GM19351 (cell line): ENCODE measurements around the gene SEC61A1.

ENCODE experiments used
- ATAC-seq: cut with Tn5 transposase; IDR thresholded peaks from one replicate; pipeline ENCODE4 v1.9.1; 2021; ENCODE audit warnings: mild to moderate bottlenecking, moderate library complexity; ENCODE audit not compliant: unreplicated experiment

SEC61A1 gene

DNA sequence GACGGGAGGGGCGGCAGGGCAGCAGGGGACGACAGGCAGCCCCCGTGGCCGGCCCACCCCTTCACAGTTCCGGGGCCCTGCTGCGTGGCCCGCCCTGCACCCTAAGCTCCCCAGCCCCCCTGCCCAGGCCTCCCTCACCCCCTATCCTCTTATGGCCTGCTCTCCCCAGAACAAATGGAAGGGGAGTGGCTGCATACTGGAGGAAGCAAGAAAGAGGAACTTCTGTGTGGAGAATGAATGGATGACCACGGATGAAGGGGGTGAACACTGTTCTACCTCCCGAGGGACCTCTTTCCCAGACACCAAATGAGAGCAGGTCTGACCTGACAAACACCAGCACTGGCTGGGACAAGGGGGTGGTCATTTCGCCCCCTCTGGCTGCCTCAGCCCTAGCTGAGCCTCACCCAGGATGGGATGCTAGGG, 25.0 kb downstream of the SEC61A1 start:
- no peak for ATAC-seq

GRCh38 chr3:128077665-128078064, 25.4 kb downstream of the SEC61A1 start:
- no peak for ATAC-seq

- no peak for ATAC-seq
Observed at GRCh38 chr3:128078322-128078721, 26.1 kb downstream of the SEC61A1 start.

GRCh38 chr3:128078875-128079274, 26.6 kb downstream of the SEC61A1 start:
- ATAC-seq: no peak

GRCh38 chr3:128079823-128080222, 27.6 kb downstream of the SEC61A1 start:
- ATAC-seq: no peak

GRCh38 chr3:128080323-128081080, 28.3 kb downstream of the SEC61A1 start:
- no peak for ATAC-seq

DNA sequence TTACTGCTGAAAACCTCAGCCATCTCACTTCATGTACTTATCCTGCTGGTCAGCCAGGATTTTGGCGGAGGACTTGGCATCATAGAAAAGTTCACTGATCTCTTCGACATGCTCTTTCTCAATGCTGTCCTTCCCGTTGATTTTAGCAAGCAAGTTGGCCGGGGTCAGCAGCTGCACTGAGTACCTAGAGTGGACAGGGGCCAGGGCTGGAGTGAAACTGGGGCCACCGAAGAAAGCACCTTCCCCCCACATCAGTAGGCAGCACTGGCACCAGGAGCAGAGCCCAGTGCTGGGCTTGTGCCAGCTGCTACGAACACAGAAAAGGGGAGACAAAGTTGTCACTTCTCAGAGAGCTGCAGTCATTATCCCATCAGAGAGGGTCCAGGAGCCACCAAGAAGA, 29.0 kb downstream of the SEC61A1 start:
- ATAC-seq: no peak

- no peak for ATAC-seq
Observed at GRCh38 chr3:128081846-128082245, 29.6 kb downstream of the SEC61A1 start.

- no peak for ATAC-seq
Observed at GRCh38 chr3:128082546-128082945, 30.3 kb downstream of the SEC61A1 start.

DNA sequence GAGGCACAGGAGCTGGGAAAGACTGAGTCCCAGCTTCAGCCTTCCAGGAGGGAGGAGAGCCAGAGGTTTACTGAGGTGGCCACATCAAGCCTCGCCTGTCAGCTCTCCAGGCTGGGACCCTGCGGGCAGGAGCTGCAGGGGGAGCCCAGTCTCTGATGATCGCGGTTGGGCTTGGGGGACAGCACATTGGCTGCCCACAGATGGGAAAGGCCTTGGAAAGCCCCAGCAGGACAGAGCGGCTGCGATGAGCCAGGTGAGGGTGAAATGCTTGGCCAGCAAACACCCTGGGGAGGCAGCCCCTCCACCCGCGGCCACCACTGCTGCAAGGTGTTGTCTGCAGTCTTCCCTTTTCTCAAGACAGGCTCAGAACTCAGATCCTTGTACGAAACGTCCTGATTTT, 31.2 kb downstream of the SEC61A1 start:
- no peak for ATAC-seq

- no peak for ATAC-seq
Observed at GRCh38 chr3:128083980-128084674, 31.9 kb downstream of the SEC61A1 start.

DNA sequence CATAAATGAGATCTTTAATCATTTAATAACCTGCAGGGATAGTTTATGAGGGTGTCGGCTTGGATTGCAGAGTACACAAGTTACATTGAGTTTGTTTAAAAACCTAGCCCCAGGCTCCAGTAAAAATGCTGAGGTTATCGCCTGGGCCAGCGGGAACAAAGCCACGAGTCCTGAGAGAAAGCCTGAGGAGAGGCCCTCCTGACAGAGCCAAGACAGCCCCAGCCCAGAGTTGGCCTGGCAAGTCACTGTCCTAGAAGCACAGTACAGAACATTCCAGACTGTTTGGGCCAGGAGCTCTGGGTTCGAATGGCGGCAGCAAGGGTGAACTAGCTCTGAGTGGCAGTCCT, 32.4 kb downstream of the SEC61A1 start:
- ATAC-seq: no peak

- ATAC-seq: no peak
Observed at GRCh38 chr3:128089135-128089534, 36.9 kb downstream of the SEC61A1 start.

- no peak for ATAC-seq
Observed at GRCh38 chr3:128091586-128091985, 39.3 kb downstream of the SEC61A1 start.

DNA sequence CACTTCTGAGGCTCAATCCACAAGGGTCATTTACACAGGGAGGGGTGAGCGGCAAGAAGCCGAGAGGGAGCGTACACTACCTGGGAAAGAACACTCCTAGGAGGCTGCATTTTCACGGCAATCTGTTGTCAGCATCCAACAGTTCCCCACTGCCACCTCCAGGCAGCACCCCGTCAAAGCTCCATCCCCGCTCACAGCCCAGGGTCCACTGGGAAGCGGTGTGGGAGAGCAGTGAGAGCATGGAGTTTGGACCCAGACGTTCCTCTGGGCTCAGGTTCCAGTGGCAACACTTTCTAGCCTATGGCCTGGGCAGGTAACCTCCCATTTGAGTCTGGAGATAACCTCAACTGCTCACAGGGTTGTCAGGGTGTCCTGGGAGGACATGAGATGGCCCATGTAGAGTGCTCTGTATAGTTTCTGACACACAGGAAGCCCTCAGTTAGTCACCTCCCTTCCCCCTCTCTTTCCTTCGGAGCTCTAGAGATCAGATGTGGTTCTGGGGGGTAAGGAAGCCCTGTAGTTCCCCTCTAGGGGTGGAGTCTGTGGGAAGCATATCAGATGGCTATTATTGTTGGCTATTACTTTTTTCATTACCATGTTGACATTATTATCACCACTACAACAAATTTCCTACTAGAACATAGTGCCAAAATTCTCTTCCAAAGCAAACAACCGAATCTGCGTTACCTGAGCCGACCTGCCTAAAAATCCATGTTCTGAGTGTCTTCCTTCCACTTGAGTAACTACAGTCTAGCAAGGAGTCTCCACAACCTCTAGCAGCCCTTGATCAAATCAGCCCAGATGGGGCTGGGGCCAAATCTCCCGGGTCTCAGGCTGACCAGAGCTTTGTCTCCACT, 42.3 kb downstream of the SEC61A1 start:
- ATAC-seq: no peak

GRCh38 chr3:128095222-128095703, 43.0 kb downstream of the SEC61A1 start:
- peak; percentile 76 for ATAC-seq

DNA sequence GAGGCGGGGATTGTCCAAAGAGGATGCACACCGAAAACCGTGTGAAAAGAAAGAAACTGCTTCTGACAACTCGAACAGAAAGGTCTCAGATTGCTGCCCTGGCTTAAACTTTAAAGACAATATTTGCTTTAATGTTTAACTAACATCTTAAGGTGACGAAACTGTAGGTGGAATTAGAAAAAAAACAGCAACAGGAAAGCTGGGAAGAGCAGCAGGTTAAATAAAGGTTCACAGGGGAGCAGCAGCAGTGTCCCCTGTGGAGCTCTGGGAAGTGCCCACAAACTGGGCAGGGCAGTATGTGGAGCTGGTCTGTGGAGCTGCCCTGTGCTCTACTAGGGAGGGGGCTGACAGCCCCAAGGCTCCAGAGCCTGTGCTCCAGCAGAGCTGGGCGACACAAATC, 46.0 kb downstream of the SEC61A1 start:
- no peak for ATAC-seq

DNA sequence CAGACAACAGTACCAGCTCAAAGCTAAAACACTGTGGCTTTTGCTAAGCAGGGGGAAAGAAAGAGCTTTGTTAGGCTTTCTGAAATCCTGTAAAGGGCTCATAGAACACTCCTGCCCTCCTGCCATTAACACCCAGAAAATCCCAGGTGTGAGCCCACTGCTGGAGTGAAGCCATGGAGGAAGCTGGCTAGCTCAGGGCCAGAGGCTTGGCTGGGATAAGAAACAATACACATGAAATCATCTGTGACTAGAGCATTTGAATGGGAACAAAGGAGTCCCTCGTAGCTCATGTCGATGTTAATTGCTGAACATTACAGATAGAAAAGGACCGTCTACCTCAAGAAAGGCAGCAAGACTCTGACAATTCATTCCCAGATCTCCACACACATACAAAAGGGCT, 47.9 kb downstream of the SEC61A1 start:
- ATAC-seq: no peak

- ATAC-seq: no peak
Observed at GRCh38 chr3:128100638-128101037, 48.4 kb downstream of the SEC61A1 start.

DNA sequence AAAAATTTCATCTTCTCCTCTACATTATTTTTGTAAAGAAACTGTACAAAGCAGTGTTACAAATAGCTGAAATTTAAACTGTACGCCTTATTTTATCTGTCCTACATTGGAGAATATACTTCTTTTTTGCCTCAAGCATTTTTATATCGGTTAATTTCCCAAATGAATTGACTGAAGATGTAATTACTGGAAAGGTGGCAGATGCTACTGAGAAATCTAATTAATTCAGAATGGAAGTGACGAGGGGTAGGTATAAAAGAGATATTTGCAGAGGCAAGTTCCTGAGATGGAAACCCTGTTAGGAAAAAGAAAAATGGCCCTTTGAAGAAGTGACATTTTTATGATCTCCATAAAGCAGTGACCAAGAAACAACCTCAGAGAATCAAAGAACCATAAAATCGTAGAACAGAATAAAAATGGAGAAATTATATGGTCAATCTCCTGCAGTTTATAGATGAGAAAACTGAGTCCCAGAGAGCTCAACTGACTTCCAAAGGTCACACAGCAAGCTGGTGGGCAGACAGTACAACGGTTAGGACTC, 51.0 kb downstream of the SEC61A1 start:
- ATAC-seq: no peak

DNA sequence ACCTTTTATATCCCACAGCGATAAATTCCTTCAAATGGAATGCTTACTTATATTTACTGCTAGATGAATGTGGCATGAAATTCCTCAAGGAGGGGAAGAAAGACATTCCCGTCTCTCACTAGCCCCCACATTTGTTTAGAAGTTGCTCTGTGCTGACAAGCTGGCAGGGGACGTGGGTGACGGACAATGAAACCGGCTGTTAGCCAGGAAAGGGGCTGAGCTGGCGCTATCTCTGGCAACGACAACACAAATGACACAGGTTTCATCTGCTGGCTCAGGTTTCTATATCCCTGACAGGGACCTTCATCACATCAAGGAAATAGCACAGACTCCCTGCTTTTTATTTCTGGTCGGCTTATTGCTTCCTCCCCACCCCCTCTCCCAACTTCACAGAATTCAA, 55.6 kb downstream of the SEC61A1 start:
- no peak for ATAC-seq
